HL-60 (cell line): ENCODE results near the gene KIF12.

Experiments used
- DNase-seq, 2 experiments: peaks; one replicate each; pipeline ENCODE4 v3.0.0-alpha.2; 2010 to 2020; ENCODE audit warnings: low read depth in 1 of 2, low spot score in 1 of 2
- H3K27ac ChIP-seq: fragments of 250-450 bp; sonication (Bioruptor Pico); replicated peaks from 2 replicates; pipeline ENCODE4 v1.5.1; 2020; ENCODE audit warnings: mild to moderate bottlenecking, moderate library complexity
- H3K27me3 ChIP-seq: fragments of 250-450 bp; sonication (Bioruptor Pico); 2 replicates; pipeline ENCODE4 v1.5.1; 2021; ENCODE audit warnings: mild to moderate bottlenecking, moderate library complexity; ENCODE audit not compliant: insufficient read depth, poor library complexity, severe bottlenecking
- H3K4me3 ChIP-seq: replicated peaks from 2 replicates; pipeline ENCODE4 v1.5.1; 2011; ENCODE audit warnings: mild to moderate bottlenecking, control low read depth, low read length; ENCODE audit not compliant: insufficient read depth
- CTCF ChIP-seq: IDR thresholded peaks from one replicate; pipeline ENCODE4 v1.5.1; 2011; ENCODE audit warnings: low read length, control low read depth, inconsistent platforms; ENCODE audit not compliant: insufficient read depth
- GABPA ChIP-seq: IDR thresholded peaks from 2 replicates; pipeline ENCODE4 v1.6.1; 2012; ENCODE audit warnings: low read depth
- POLR2AphosphoS5 ChIP-seq: IDR thresholded peaks from 2 replicates; pipeline ENCODE4 v1.6.1; 2012; ENCODE audit warnings: low read depth
- REST ChIP-seq: IDR thresholded peaks from 2 replicates; pipeline ENCODE4 v1.6.1; 2012; ENCODE audit warnings: low read depth; ENCODE audit not compliant: insufficient replicate concordance
- SPI1 ChIP-seq: IDR thresholded peaks from 2 replicates; pipeline ENCODE4 v1.6.1; 2012; ENCODE audit warnings: low read depth, mild to moderate bottlenecking, borderline replicate concordance

The KIF12 gene

GRCh38 chr9:114090798-114091197 lies 8.3 kb downstream of the KIF12 start:
- Histone ChIP-seq H3K4me3 (no peak overlapping the region), H3K27ac (no peak overlapping the region), H3K27me3 (no peaks in the 10 kb centered on the region)
- DNase-seq: no peak
- TF ChIP-seq SPI1 (no peak), REST (no peak)

- Histone ChIP-seq H3K4me3 (no peak overlapping the region), H3K27me3 (no peaks in the 10 kb centered on the region), H3K27ac (no peak overlapping the region)
- no peak for DNase-seq
- no peak for TF ChIP-seq CTCF
- no peak for TF ChIP-seq GABPA
- TF ChIP-seq POLR2AphosphoS5: no peak
- no peak for TF ChIP-seq REST
- no peak for TF ChIP-seq SPI1
These were observed 9.8 kb downstream of the KIF12 start for GRCh38 chr9:114089206-114089840.

GRCh38 chr9:114088571-114089170 lies 10.4 kb downstream of the KIF12 start:
- Histone ChIP-seq H3K27me3 (no peaks in the 10 kb centered on the region), H3K27ac (no peak overlapping the region), H3K4me3 (no peak overlapping the region)
- no peak for TF ChIP-seq POLR2AphosphoS5
- no peak for TF ChIP-seq CTCF
- no peak for TF ChIP-seq REST
- TF ChIP-seq GABPA: no peak
- no peak for TF ChIP-seq SPI1
- DNase-seq: no peak
